Measurements from ENCODE around the gene NDRG3.
"Not testable (repeated sequence)": the region's sequence is repeated elsewhere in the genome, so short reads cannot be mapped to it uniquely, and the experiment has no call there.

NDRG3 gene

DNA sequence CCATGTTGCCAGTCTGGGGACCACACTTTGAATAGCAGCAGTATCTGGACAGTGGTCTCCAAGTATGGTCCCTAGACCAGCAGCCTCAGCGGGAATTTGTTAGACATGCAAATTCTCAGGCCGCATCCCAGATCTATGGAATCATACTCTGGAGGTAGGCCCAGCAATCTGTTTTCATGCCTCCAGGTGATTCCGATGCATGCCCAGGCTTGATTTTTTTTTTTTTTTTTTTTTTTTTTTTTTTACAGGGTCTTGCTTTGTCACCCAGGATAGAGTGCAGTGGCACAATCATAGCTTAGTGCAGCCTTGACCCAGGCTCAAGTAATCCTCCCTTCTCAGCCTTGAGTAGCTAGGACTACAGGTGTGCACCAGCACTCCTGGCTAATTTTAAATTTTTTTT lies 99.2 kb downstream of the NDRG3 start:
- TF ChIP-seq, protein P1, sequence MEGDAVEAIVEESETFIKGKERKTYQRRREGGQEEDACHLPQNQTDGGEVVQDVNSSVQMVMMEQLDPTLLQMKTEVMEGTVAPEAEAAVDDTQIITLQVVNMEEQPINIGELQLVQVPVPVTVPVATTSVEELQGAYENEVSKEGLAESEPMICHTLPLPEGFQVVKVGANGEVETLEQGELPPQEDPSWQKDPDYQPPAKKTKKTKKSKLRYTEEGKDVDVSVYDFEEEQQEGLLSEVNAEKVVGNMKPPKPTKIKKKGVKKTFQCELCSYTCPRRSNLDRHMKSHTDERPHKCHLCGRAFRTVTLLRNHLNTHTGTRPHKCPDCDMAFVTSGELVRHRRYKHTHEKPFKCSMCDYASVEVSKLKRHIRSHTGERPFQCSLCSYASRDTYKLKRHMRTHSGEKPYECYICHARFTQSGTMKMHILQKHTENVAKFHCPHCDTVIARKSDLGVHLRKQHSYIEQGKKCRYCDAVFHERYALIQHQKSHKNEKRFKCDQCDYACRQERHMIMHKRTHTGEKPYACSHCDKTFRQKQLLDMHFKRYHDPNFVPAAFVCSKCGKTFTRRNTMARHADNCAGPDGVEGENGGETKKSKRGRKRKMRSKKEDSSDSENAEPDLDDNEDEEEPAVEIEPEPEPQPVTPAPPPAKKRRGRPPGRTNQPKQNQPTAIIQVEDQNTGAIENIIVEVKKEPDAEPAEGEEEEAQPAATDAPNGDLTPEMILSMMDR (IDR thresholded peaks at IDR 0.05; ENCODE audit: low read depth, low read length), result no peak
- DNase-seq (ENCODE audit: extremely low read depth, low read depth), result no peak

DNA sequence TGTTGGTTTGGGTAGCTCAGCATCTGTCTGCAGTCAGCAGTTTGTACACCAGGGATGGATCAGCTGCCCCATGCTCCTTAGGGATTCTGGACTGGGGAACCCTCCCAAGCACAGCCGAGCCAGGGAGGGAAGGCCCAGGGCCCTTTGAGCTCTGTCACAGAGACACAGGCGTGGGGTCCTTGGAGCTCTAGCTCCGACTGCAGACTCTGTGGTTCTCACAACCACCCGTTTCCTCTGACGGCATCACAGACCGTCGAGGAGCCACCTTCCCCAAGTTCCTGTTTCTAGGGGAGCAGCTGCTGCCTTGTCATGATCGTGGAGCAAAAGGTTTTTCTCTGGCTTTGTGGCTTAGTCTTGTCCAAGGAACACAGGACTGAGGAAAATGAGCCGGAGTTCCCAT lies 99.9 kb downstream of the NDRG3 start, which contains the start of gene SLA2:
TSS of gene SLA2 (minus strand) at position 199 of the 400 bp plus-strand sequence. CDS start 4,861 bp downstream, outside the sequence.
- TF ChIP-seq, protein P1 (IDR thresholded peaks at IDR 0.05; ENCODE audit: low read depth, low read length), result no peak
- DNase-seq (ENCODE audit: extremely low read depth, low read depth), result no peak

DNA sequence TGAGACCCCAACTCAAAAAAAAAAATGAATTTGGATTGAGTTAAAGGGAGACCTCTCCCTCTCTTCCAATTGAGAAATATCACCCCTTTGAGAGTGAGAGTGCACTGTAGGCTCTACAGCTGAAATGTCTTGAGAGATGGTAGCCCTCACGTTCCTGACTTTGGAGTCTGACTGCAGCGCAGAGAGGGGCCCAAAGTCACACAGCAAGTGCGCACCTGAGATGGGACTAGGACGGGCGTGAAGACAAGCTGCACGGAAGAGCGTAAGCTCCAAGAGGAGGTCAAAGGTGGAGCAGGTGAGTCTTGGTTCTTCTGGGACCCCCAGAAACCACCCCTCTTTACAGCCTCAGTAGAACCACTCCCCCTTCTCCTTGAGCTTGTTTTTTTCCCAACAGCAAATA lies 100.5 kb downstream of the NDRG3 start:
- TF ChIP-seq, protein P1 (IDR thresholded peaks at IDR 0.05; ENCODE audit: low read depth, low read length), result no peak

DNA sequence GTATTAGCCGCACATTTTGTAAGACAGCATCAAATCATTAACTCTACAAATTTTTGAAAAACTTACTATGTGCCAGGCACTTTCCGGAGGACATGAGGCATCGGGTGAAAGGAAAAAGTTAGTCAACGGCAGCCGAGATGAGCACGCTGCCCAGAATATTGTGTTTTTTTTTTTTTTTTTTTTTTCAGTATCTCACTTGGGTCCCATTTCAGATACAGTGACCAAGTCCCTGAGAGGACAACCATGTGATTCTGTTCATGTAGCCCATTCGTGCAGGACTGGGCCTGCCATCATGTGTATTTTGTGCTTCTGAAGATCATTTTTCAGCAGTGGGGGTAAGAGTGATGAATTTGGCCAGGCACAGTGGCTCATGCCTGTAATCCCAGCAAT lies 101.2 kb downstream of the NDRG3 start:
- TF ChIP-seq, protein P1 (IDR thresholded peaks at IDR 0.05; ENCODE audit: low read depth, low read length), result no peak
- DNase-seq (ENCODE audit: extremely low read depth, low read depth), result no peak

More for the DNA sequence above, 100.5 kb downstream of the NDRG3 start:
- DNase-seq (ENCODE audit: extremely low read depth, low read depth), result no peak

DNA sequence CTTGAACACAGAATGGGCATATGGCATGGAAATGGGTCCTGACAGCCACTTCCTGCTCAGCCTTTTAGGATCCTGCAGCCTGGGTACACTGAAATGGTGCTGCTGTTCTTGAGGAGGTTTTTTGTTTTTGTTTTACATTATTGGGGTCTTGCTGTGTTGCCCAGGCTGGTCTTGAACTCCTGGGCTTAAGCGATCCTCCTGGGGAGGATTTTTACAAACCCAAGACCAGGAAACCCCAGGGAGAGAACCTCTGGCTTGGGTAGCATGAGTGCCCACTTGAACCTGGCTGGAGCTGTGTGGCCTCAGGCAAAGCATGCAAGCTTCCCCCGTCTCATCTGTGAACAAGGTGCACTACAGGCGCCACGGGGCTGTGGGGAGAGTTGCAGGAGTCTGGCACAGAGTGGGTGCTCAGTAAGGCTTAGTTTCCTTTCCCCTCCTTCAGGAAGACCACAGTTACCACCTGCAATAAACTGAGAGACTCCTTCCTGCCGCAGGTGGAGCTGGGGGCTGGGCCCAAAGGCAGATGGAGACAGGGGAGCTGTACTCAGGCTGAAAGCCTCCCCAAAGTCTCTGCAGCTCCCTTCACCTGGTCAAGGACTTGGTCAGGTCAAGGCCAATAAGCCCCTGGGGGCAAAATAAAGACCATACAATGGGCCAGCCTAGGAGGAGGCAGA lies 101.7 kb downstream of the NDRG3 start:
- TF ChIP-seq, protein P1 (IDR thresholded peaks at IDR 0.05; ENCODE audit: low read depth, low read length), result no peak
- no peak for DNase-seq (ENCODE audit: extremely low read depth, low read depth)

DNA sequence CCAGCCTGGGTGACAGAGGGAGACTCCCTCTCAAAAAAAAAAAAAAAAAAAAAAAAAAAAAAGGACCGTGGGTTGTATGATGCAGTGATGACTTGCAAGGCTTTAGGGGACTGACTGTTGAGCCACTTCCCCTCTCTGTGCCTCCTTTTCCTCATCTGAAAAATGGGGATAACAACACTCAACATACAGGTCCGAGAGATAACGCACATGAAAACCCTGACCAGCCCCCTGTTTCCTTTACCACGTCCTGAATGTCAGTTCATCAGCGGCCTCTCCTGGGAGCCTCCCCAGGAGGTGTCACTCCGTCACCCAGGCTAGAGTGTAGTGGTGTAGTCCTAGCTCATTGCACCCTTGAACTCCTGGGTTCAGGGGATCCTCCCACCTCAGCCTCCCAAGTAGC lies 103.8 kb downstream of the NDRG3 start:
- TF ChIP-seq, protein P1 (IDR thresholded peaks at IDR 0.05; ENCODE audit: low read depth, low read length), result no peak

DNA sequence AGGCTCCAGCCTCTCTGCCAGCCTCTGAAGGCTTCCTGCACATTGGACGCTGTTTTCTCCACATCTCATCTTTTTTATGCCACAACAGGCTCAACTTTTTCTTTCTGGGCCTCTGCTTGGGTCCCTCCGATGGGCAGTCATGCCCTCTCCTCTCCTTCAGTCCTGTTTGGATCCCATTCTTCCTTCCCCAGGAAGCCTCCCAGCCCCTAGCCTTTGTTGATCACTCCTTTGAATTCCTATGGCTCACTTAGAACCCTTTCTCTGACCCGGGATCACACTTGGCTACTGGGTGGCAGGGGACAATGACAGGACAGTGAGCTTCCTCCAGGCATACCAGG lies 104.4 kb downstream of the NDRG3 start:
- TF ChIP-seq, protein P1 (IDR thresholded peaks at IDR 0.05; ENCODE audit: low read depth, low read length), result no peak
- no peak for DNase-seq (ENCODE audit: extremely low read depth, low read depth)

More for the DNA sequence above, 103.8 kb downstream of the NDRG3 start:
- DNase-seq (ENCODE audit: extremely low read depth, low read depth), result no peak

DNA sequence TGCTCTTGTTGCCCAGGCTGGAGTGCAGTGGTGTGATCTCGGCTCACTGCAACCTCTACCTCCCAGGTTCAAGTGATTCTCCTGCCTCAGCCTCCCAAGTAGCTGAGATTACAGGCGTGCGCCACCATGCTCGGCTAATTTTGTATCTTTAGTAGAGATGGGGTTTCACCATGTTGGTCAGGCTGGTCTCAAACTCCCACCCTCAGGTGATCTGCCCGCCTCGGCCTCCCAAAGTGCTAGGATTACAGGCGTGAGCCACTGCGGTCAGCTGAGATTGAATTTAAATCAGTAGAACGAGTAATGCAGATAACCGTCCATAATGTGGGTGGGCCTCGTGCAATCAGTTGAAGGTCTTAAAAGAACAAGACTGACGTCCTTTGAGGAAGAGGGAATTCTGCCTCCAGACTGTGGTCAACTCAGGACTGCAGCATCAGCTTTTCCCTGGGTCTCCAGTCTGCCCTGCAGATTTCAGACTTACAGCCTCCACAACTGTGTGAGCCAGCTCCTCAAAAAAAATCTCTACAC lies 107.0 kb downstream of the NDRG3 start:
- DNase-seq (ENCODE audit: extremely low read depth, low read depth), result not testable (repeated sequence)
